Calu3 (cell line): Measurements from ENCODE around the gene TM7SF2. TPM values are rescaled to one million over a fixed set of nuclear protein-coding genes. Genes with fewer than 3 reads are reported as not detected.
A peak's percentile ranks its signal among the peaks of the same experiment; 100 is the strongest.

ENCODE experiments used
- BruUV-seq: library from RNA; stranded (reverse); fragments of 400-500 nt; replicated peaks from 2 replicates; lab custom pipeline; 2021; lab: Mats Ljungman, UMichigan
- CTCF ChIA-PET: fragments of 300-600 bp; sonication (Branson Sonifier 250); formaldehyde crosslinking; loops from one replicate; lab custom pipeline; 2022; ENCODE audit warnings: antibody characterized with exemption; lab: Charles Lee
- DNase-seq: peaks from one replicate; pipeline ENCODE4 v3.0.0; 2022
- H3K27ac Mint-ChIP-seq: one replicate; pipeline ENCODE4 v1.8.0; 2022; ENCODE audit warnings: mixed read lengths; ENCODE audit not compliant: unreplicated experiment
- H3K27me3 Mint-ChIP-seq: one replicate; pipeline ENCODE4 v1.8.0; 2022; ENCODE audit warnings: mixed read lengths; ENCODE audit not compliant: unreplicated experiment
- H3K36me3 Mint-ChIP-seq: one replicate; pipeline ENCODE4 v1.8.0; 2022; ENCODE audit warnings: mild to moderate bottlenecking, moderate library complexity, mixed read lengths; ENCODE audit not compliant: insufficient read depth, unreplicated experiment
- H3K4me1 Mint-ChIP-seq: one replicate; pipeline ENCODE4 v1.8.0; 2022; ENCODE audit warnings: mild to moderate bottlenecking, low read depth, mixed read lengths; ENCODE audit not compliant: unreplicated experiment
- H3K4me3 Mint-ChIP-seq: one replicate; pipeline ENCODE4 v1.8.0; 2022; ENCODE audit warnings: mild to moderate bottlenecking, low read depth, moderate library complexity, mixed read lengths; ENCODE audit not compliant: unreplicated experiment
- H3K9me3 Mint-ChIP-seq: one replicate; pipeline ENCODE4 v1.8.0; 2022; ENCODE audit warnings: low read depth, mixed read lengths; ENCODE audit not compliant: unreplicated experiment
- intact Hi-C: fragments of 100-400 bp; cut with micrococcal nuclease; formaldehyde crosslinking; loops from one replicate; pipeline ENCODE4 v1.10.0; 2022; ENCODE audit not compliant: unreplicated experiment
- total RNA-seq: library from RNA; stranded (reverse); gene quantifications from 2 replicates; pipeline ENCODE4 v1.2.3, GENCODE V29; 2022
- TF ChIP-seq, protein P1 (sequence below): fragments of 200-600 bp; IDR thresholded peaks from one replicate; pipeline ENCODE4 v1.8.0; 2022; ENCODE audit warnings: antibody characterized with exemption; ENCODE audit not compliant: unreplicated experiment

The TM7SF2 gene
- total RNA-seq, 1 experiment from 2014 or later, result 41.2 TPM

DNA sequence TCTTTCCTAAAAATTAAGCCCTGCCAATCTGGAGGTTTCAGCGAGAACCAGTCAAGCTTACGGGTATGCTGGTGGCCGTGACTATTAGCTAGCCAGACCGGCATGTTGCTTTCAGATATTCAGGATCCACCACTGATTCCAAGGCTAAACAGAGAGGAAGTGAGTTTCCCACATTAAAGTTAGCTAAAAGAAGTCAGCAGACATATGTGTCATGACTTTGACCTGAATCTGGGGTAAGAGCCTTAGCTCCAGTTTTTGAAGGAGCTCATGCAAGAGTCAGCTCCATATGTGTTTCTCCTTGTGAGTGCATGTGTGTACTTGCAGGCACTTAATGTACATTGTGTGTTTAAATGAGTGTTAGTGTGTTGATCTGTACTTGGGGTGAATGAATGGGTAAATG, 26.2 kb upstream of the TM7SF2 start:
- Mint-ChIP-seq H3K4me1 (peaks cover 32% of the 10 kb centered on the region), H3K9me3 (no peaks in the 10 kb centered on the region), H3K36me3 (peaks cover 57% of the 10 kb centered on the region), H3K4me3 (peak overlapping the region; percentile 100), H3K27me3 (no peaks in the 10 kb centered on the region), H3K27ac (peak overlapping the region; percentile 97)
- DNase-seq, result no peak
- CTCF ChIA-PET, result no interaction called here
- TF ChIP-seq, protein P1, sequence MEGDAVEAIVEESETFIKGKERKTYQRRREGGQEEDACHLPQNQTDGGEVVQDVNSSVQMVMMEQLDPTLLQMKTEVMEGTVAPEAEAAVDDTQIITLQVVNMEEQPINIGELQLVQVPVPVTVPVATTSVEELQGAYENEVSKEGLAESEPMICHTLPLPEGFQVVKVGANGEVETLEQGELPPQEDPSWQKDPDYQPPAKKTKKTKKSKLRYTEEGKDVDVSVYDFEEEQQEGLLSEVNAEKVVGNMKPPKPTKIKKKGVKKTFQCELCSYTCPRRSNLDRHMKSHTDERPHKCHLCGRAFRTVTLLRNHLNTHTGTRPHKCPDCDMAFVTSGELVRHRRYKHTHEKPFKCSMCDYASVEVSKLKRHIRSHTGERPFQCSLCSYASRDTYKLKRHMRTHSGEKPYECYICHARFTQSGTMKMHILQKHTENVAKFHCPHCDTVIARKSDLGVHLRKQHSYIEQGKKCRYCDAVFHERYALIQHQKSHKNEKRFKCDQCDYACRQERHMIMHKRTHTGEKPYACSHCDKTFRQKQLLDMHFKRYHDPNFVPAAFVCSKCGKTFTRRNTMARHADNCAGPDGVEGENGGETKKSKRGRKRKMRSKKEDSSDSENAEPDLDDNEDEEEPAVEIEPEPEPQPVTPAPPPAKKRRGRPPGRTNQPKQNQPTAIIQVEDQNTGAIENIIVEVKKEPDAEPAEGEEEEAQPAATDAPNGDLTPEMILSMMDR, result no peak
- intact Hi-C loops, result no loop called here
- BruUV-seq, result no TSS peak

DNA sequence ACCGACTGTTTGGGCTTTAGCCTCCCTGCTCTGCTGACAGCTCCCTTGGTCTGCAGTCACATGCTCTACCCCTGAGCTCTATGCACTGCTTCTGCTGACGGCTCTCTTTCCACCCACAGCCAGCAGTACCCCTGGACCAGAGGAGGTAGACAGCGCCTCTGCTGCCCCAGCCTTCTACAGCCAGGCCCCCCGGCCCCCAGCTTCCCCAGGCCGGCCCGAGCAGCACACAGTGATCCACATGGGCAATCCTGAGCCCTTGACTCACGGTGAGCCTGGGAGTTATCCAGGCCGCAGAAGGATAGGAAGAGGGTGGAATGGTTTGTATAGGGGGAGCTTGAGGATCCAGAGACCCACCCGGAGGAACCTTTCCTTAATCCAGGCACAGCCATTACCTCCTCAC, 24.9 kb upstream of the TM7SF2 start:
- intact Hi-C loops, result no loop called here
- Mint-ChIP-seq H3K27ac (no peak overlapping the region), H3K36me3 (peaks cover 50% of the 10 kb centered on the region), H3K4me1 (peaks cover 23% of the 10 kb centered on the region), H3K4me3 (no peak overlapping the region), H3K27me3 (no peaks in the 10 kb centered on the region), H3K9me3 (no peaks in the 10 kb centered on the region)
- BruUV-seq, result no TSS peak
- no peak for DNase-seq
- CTCF ChIA-PET, result interaction anchor here (0.7 kb wide), 1 partner anchor 15 kb away, joined by 5 read pairs; no protein-coding TSS in a partner anchor
- TF ChIP-seq, protein P1, result no peak

DNA sequence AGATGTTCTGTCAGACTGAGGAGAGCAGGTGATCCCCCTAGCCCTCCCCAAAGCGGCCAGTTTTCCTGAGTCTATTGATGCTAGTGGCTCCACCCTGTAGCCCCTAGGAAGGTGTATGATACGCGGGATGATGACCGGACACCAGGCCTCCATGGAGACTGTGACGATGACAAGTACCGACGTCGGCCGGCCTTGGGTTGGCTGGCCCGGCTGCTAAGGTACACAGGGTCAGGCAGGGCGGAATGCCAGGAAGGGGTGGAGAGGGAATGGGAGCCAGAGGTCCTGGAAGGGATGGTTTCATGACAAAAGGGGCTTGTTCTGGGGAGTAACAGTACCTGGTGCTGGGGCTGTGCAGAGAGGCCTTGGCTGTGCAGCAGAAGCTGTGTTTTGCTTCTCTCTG, 24.5 kb upstream of the TM7SF2 start:
- Mint-ChIP-seq H3K9me3 (no peaks in the 10 kb centered on the region), H3K4me3 (no peak overlapping the region), H3K36me3 (peaks cover 50% of the 10 kb centered on the region), H3K4me1 (peaks cover 19% of the 10 kb centered on the region), H3K27me3 (no peaks in the 10 kb centered on the region), H3K27ac (no peak overlapping the region)
- no peak for DNase-seq
- TF ChIP-seq, protein P1, result no peak
- intact Hi-C loops, result no loop called here
- no TSS peak for BruUV-seq
- CTCF ChIA-PET, result interaction anchor here (0.7 kb wide), 1 partner anchor 14 kb away, joined by 5 read pairs; no protein-coding TSS in a partner anchor

DNA sequence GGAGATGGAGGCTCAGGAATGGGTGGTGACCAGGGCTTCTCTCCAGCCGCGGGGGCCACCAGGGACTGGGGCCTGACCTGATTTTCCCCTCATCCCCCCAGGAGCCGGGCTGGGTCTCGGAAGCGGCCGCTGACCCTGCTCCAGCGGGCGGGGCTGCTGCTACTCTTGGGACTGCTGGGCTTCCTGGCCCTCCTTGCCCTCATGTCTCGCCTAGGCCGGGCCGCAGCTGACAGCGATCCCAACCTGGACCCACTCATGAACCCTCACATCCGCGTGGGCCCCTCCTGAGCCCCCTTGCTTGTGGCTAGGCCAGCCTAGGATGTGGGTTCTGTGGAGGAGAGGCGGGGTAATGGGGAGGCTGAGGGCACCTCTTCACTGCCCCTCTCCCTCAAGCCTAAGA, 23.8 kb upstream of the TM7SF2 start:
- intact Hi-C loops, result no loop called here
- CTCF ChIA-PET, result interaction anchor here (0.7 kb wide), 1 partner anchor 206 kb away, joined by 3 read pairs; no protein-coding TSS in a partner anchor

More for the DNA sequence above, 23.8 kb upstream of the TM7SF2 start:
- Mint-ChIP-seq H3K9me3 (no peaks in the 10 kb centered on the region), H3K36me3 (peaks cover 45% of the 10 kb centered on the region), H3K4me1 (peaks cover 13% of the 10 kb centered on the region), H3K27me3 (no peaks in the 10 kb centered on the region), H3K4me3 (no peak overlapping the region), H3K27ac (no peak overlapping the region)
- no peak for DNase-seq
- BruUV-seq, result no TSS peak
- TF ChIP-seq, protein P1, result no peak
